ENCODE data around the gene RNU2-1. TPM values are rescaled to one million over a fixed set of nuclear protein-coding genes. Genes with fewer than 3 reads are reported as not detected.

Gene RNU2-1
- not detected for total RNA-seq

DNA sequence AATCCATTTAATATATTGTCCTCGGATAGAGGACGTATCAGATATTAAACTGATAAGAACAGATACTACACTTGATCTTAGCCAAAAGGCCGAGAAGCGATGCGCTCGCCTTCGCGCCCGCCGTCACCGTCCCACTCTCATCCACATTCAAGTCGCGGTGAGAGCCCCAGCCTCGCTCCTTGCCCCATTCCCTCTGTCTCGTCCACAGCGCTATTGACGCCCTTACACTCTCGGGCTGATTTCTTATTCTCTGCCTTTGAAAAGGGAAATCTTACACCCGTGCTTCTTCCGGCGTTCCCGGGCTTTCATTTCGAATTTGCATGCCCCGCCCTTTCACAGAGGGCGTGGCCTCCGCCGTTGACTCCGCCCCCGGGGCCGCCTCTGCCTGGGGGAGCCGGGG, at the start of gene RNU2-1:
Gene RNU2-1 (minus strand): TSS at position 101 of the 400 bp plus-strand sequence.

DNA sequence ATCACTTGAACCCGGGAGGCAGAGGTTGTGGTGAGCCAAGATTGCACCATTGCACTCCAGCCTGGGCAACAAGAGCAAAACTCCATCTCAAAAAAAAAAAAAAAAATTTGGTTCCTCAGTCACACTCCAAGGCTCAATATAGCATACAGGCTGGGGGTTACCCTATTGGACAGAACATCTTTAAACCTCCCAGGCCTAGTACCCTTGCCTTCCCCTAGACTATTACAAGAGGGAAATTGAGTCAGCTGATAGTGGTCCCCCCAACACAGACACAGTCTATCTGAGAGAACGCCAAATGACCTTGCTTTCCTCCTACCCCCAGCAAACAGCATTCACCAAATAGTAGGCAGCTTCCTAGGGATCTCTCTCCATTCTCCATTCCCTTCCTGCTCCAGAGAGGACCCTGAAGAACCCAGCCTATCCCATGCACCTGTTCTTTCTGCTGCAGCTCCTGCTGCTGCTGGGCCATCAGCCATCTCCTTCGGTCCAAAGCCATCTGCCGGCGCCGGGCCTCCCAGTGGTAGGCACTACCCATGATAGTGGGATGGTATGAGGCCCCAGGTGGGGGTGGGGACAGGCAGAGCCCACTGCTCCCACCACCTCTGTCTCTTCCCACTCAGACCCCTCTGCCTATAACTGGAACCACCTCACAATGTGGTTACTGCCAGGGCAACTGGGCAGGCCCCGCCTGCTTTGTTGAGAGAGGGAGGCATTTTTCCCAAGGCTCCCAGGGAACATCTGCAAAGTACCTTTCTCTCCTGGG, 5.6 kb downstream of the RNU2-1 start, which contains the start of gene CCDC200:
Gene CCDC200 (minus strand): TSS at position 604 of the 763 bp plus-strand sequence. CDS start 69 bp downstream, at position 535.

GRCh38 chr17:43211480-43212402, 22.0 kb downstream of the RNU2-1 start, which contains the start of gene TMEM106A:
TSS of gene TMEM106A (plus strand) at chr17:43211875. CDS start at chr17:43213042, 1,167 bp downstream.

Small RNA genes lying within 50 kb of the gene (small RNA-seq; reads per million reads assigned to genes)
- not detected for gene RF00004 (ENCODE audit: low replicate concordance)
- gene RNU2-1 (ENCODE audit: low replicate concordance): not detected

Other genes starting within 250 kb of the RNU2-1 start
- gene RPL27, start 235.6 kb downstream of the RNU2-1 start, total RNA-seq: 1,573 TPM
- 9.8 TPM for gene IFI35, start 227.2 kb downstream of the RNU2-1 start, total RNA-seq
- 61.9 TPM for gene VAT1, start 211.6 kb downstream of the RNU2-1 start, total RNA-seq
- 1.3 TPM for gene RND2, start 208.7 kb downstream of the RNU2-1 start, total RNA-seq
- gene BRCA1, start 108.6 kb downstream of the RNU2-1 start, total RNA-seq: 17.1 TPM
- 99.5 TPM for gene NBR1, start 62.8 kb downstream of the RNU2-1 start, total RNA-seq
- gene TMEM106A, start 22.1 kb downstream of the RNU2-1 start, total RNA-seq: 18.2 TPM
- gene CCDC200, start 5.4 kb downstream of the RNU2-1 start, total RNA-seq: not detected
- 20.8 TPM for gene ARL4D, start 165.0 kb upstream of the RNU2-1 start, total RNA-seq
- gene DHX8, start 250.0 kb upstream of the RNU2-1 start, total RNA-seq: 40.5 TPM